K562 (cell line): ENCODE measurements around the gene SUFU. TPM values are rescaled to one million over a fixed set of nuclear protein-coding genes. Genes with fewer than 3 reads are reported as not detected.
A peak's percentile ranks its signal among the peaks of the same experiment; 100 is the strongest.

ENCODE experiments used
- ARNT ChIP-seq, 2 experiments: fragments of 450-650 bp; IDR thresholded peaks; 2 replicates each; pipeline ENCODE4 v1.6.1; 2016; ENCODE audit warnings: mild to moderate bottlenecking in 1 of 2
- C11orf30 ChIP-seq: fragments of 450-650 bp; IDR thresholded peaks from 2 replicates; pipeline ENCODE4 v1.6.1; 2016; ENCODE audit warnings: low read depth, mild to moderate bottlenecking
- CAMTA2 ChIP-seq: fragments of 250-450 bp; sonication (Bioruptor Pico); conservative IDR thresholded peaks from 2 replicates; pipeline ENCODE4 v1.5.1; 2022
- CREB5 ChIP-seq: fragments of 250-450 bp; sonication (Bioruptor Pico); IDR thresholded peaks from 2 replicates; pipeline ENCODE4 v1.5.0; 2020; ENCODE audit warnings: mild to moderate bottlenecking
- CXXC5 ChIP-seq: fragments of 250-450 bp; sonication (Bioruptor Pico); IDR thresholded peaks from 2 replicates; pipeline ENCODE4 v1.8.0; 2022; ENCODE audit warnings: inconsistent platforms, mild to moderate bottlenecking, moderate library complexity
- HINFP ChIP-seq: fragments of 450-650 bp; conservative IDR thresholded peaks from 2 replicates; pipeline ENCODE4 v1.6.1; 2016; ENCODE audit warnings: missing genetic modification characterization, low read depth, mild to moderate bottlenecking, control low read depth, missing compliant biosample characterization
- MTA2 ChIP-seq: fragments of 450-650 bp; IDR thresholded peaks from 2 replicates; pipeline ENCODE4 v1.6.1; 2016; ENCODE audit warnings: low read depth
- NCOR1 ChIP-seq: fragments of 450-650 bp; IDR thresholded peaks from 2 replicates; pipeline ENCODE4 v1.6.1; 2016; ENCODE audit warnings: mild to moderate bottlenecking, moderate library complexity
- POLR3G ChIP-seq: IDR thresholded peaks from 2 replicates; pipeline ENCODE4 v1.6.1; 2011; ENCODE audit not compliant: insufficient read length, insufficient replicate concordance; ENCODE audit errors: extremely low read depth
- RBFOX2 ChIP-seq: fragments of 200-400 bp; formaldehyde crosslinking; IDR thresholded peaks from 2 replicates; pipeline ENCODE4 v1.6.1; 2017; ENCODE audit warnings: low read depth, mild to moderate bottlenecking, low read length, moderate library complexity
- SNRNP70 ChIP-seq: fragments of 200-400 bp; formaldehyde crosslinking; optimal IDR thresholded peaks from 2 replicates; pipeline ENCODE3; 2017; ENCODE audit warnings: low read depth, low read length
- TFAM ChIP-seq: fragments of 250-450 bp; sonication (Bioruptor Pico); conservative IDR thresholded peaks from 2 replicates; pipeline ENCODE4 v1.5.0; 2021; ENCODE audit warnings: mild to moderate bottlenecking, moderate library complexity
- ZNF507 ChIP-seq: conservative IDR thresholded peaks from 2 replicates; pipeline ENCODE4 v1.6.1; 2017; ENCODE audit warnings: missing genetic modification characterization, missing compliant biosample characterization
- polyA plus RNA-seq, 8 experiments: library from polyadenylated mRNA; depleted of rRNA in 4 of 8; stranded (reverse) in 5 of 8; unstranded in 3 of 8; fragments of >200 nt; fragmentation: Nextera tagmentation in 2 of 8; fragmentation: Illumina TruSeq in 1 of 8; extraction: Ambion mirVana in 2 of 8; extraction: Trizol in 1 of 8; gene quantifications; 2 replicates each; pipeline versions ENCODE4 v1.2.1 to v1.2.3, GENCODE V29; 2011 to 2014; ENCODE audit warnings: inconsistent platforms in 1 of 8, missing spikeins in 1 of 8
- total RNA-seq, 7 experiments: library from RNA; depleted of rRNA in 6 of 7; stranded (reverse); fragments of >200 nt in 6 of 7; fragmentation: Illumina TruSeq in 2 of 7; extraction: Trizol in 2 of 7; gene quantifications; 2 replicates each; pipeline versions ENCODE4 v1.2.1 to v1.2.3, GENCODE V29; 2011 to 2021; ENCODE audit warnings: low replicate concordance in 1 of 7
- TF ChIP-seq, protein P1 (sequence below): sonication (generic); formaldehyde crosslinking; IDR thresholded peaks from 2 replicates; pipeline ENCODE4 v1.8.1; 2022; ENCODE audit warnings: missing genetic modification reagents
- TF ChIP-seq, protein P2 (sequence below): fragments of 250-450 bp; sonication (Bioruptor Pico); IDR thresholded peaks from 2 replicates; pipeline ENCODE4 v1.4.0; 2020

Gene SUFU
- total and polyA plus RNA-seq, 9 of the 15 experiments (the other 6 are each of a cell fraction or from before 2014, with no cell fraction given): 0.59 to 6.3 (median 0.82) TPM

- TF ChIP-seq TFAM (CRISPR knock-in tag): no peak
- TF ChIP-seq, protein P1, sequence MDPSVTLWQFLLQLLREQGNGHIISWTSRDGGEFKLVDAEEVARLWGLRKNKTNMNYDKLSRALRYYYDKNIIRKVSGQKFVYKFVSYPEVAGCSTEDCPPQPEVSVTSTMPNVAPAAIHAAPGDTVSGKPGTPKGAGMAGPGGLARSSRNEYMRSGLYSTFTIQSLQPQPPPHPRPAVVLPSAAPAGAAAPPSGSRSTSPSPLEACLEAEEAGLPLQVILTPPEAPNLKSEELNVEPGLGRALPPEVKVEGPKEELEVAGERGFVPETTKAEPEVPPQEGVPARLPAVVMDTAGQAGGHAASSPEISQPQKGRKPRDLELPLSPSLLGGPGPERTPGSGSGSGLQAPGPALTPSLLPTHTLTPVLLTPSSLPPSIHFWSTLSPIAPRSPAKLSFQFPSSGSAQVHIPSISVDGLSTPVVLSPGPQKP (CRISPR knock-in tag): no peak
- TF ChIP-seq CXXC5: peak; percentile 39
- no peak for TF ChIP-seq MTA2
- TF ChIP-seq SNRNP70: no peak
- no peak for TF ChIP-seq CREB5
- TF ChIP-seq ZNF507: no peak
- no peak for TF ChIP-seq ARNT (IDR thresholded peaks at IDR 0.05)
- no peak for TF ChIP-seq C11orf30
- peak; percentile 49 for TF ChIP-seq RBFOX2
- no peak for TF ChIP-seq POLR3G
- TF ChIP-seq HINFP: no peak
- TF ChIP-seq CAMTA2 (CRISPR knock-in tag): no peak
- TF ChIP-seq, protein P2, sequence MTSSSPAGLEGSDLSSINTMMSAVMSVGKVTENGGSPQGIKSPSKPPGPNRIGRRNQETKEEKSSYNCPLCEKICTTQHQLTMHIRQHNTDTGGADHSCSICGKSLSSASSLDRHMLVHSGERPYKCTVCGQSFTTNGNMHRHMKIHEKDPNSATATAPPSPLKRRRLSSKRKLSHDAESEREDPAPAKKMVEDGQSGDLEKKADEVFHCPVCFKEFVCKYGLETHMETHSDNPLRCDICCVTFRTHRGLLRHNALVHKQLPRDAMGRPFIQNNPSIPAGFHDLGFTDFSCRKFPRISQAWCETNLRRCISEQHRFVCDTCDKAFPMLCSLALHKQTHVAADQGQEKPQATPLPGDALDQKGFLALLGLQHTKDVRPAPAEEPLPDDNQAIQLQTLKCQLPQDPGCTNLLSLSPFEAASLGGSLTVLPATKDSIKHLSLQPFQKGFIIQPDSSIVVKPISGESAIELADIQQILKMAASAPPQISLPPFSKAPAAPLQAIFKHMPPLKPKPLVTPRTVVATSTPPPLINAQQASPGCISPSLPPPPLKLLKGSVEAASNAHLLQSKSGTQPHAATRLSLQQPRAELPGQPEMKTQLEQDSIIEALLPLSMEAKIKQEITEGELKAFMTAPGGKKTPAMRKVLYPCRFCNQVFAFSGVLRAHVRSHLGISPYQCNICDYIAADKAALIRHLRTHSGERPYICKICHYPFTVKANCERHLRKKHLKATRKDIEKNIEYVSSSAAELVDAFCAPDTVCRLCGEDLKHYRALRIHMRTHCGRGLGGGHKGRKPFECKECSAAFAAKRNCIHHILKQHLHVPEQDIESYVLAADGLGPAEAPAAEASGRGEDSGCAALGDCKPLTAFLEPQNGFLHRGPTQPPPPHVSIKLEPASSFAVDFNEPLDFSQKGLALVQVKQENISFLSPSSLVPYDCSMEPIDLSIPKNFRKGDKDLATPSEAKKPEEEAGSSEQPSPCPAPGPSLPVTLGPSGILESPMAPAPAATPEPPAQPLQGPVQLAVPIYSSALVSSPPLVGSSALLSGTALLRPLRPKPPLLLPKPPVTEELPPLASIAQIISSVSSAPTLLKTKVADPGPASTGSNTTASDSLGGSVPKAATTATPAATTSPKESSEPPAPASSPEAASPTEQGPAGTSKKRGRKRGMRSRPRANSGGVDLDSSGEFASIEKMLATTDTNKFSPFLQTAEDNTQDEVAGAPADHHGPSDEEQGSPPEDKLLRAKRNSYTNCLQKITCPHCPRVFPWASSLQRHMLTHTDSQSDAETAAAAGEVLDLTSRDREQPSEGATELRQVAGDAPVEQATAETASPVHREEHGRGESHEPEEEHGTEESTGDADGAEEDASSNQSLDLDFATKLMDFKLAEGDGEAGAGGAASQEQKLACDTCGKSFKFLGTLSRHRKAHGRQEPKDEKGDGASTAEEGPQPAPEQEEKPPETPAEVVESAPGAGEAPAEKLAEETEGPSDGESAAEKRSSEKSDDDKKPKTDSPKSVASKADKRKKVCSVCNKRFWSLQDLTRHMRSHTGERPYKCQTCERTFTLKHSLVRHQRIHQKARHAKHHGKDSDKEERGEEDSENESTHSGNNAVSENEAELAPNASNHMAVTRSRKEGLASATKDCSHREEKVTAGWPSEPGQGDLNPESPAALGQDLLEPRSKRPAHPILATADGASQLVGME (CRISPR knock-in tag): no peak
- TF ChIP-seq NCOR1: no peak
Observed at GRCh38 chr10:102644646-102645387, 141.0 kb downstream of the SUFU start (continued).
